ENCODE data around the gene LYG1.

- TF ChIP-seq MAZ (IDR thresholded peaks at IDR 0.05; ENCODE audit: borderline replicate concordance, low read depth, low read length) (no peak), RCOR1 (IDR thresholded peaks at IDR 0.05; ENCODE audit: low read depth, low read length) (no peak), EHF (CRISPR knock-in tag; IDR thresholded peaks at IDR 0.05) (no peak), NFE2L2 (conservative IDR thresholded peaks at IDR 0.05; ENCODE audit: low read length) (no peak), BHLHE40 (IDR thresholded peaks at IDR 0.05; ENCODE audit: low read depth, low read length) (no peak), CTCF (IDR thresholded peaks at IDR 0.05) (no peak)
Measured at GRCh38 chr2:99340669-99341236, 39.8 kb upstream of the LYG1 start.

Data from A549 (cell line).